GM19467 (cell line): ENCODE data around the gene NEUROG1.

Experiments
- ATAC-seq: cut with Tn5 transposase; IDR thresholded peaks from one replicate; pipeline ENCODE4 v1.9.1; 2021; ENCODE audit warnings: mild to moderate bottlenecking, moderate library complexity; ENCODE audit not compliant: unreplicated experiment

Gene NEUROG1

GRCh38 chr5:135565266-135565665, 29.5 kb upstream of the NEUROG1 start:
- ATAC-seq, result no peak

- no peak for ATAC-seq
These were observed 28.6 kb upstream of the NEUROG1 start for GRCh38 chr5:135564331-135564730.

DNA sequence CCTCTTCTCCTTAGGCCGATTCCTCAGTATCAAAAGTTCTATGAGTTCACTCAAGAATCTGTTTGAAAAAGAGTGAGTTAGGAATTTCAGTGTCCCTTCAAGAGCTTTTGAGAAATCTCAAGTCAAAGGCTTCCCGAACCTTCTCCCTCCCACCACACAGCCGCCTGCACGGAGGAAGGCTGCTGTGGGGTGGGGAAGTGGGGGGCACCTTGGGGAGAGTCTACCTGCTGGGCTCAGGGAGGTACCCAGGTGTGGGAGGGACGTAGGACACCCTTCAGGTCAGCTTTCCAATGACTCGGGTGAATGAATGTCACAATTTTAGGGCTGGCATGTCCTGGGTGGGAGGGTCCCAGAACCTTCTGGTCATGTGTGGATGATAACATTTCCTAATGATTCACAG, 25.5 kb upstream of the NEUROG1 start:
- no peak for ATAC-seq

DNA sequence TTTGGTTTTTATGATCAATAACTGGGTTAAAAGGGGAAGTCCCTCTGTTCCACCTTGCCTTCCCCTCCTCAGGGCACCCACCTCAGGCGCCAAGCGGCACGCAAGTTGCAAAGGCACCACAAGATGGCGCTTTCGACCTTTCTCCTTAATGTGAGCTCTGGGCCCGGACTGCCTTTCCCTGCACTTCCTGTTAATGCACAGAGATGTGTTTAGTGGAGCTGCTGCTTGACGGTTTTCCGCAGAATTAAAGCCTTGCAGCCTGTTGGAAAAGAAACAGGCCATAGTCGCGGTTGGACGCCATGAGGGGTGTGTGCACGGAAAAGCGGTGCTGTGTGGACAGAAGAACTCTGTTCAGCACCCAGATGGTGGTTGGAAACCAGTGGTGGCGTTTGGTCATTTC, 25.1 kb upstream of the NEUROG1 start:
- peak; percentile 95 for ATAC-seq

DNA sequence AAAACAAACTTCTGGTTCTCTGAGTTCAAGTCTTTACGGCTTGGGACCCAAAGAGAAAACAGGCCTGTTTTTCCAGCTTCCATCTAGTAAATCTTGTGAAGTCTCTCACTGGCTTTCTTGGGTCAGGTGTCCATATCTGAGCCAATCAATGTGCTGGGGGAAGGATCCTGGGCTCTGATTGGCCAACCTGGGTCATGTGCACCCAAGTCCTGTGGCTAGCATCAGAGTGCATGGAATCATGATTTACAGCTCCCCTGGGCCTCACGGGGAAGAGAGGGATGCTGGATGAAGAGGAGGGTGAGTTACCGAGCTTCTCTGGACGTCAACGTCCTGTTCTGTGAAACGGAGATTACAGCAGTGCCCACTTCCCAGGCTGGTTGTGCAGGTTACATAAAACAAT, 23.6 kb upstream of the NEUROG1 start:
- no peak for ATAC-seq

- ATAC-seq, result no peak
These were observed 21.5 kb upstream of the NEUROG1 start for GRCh38 chr5:135557076-135557838.

- ATAC-seq, result no peak
These were observed 20.9 kb upstream of the NEUROG1 start for GRCh38 chr5:135556620-135557019.

GRCh38 chr5:135555530-135555929, 19.8 kb upstream of the NEUROG1 start:
- no peak for ATAC-seq

GRCh38 chr5:135553688-135554462, 18.1 kb upstream of the NEUROG1 start:
- no peak for ATAC-seq

GRCh38 chr5:135551593-135552447, 16.1 kb upstream of the NEUROG1 start:
- peak; percentile 71 for ATAC-seq

GRCh38 chr5:135549413-135549812, 13.6 kb upstream of the NEUROG1 start:
- no peak for ATAC-seq

- ATAC-seq, result no peak
These were observed 12.0 kb upstream of the NEUROG1 start for GRCh38 chr5:135547590-135548254.

DNA sequence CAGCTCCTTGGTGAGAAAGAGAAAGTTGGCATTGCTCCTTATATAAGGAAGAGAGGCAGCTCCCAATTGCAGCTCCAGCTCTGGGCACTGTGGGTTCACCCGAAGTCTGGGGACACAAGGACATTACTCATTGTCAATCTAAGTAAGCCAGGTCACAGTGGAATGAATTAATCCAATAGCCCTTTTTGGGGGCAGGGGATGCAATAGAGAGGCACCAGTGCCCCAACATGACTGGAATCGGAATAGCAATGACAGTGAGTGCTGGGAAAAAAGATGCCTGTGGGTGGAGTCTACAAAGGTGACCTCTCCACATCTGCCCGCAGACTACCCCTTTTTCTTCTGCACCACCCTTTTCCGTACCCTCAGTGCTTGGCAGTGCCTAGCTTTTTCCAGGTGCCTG, 11.1 kb upstream of the NEUROG1 start:
- ATAC-seq, result no peak

- ATAC-seq, result no peak
These were observed 10.3 kb upstream of the NEUROG1 start for GRCh38 chr5:135546101-135546500.

DNA sequence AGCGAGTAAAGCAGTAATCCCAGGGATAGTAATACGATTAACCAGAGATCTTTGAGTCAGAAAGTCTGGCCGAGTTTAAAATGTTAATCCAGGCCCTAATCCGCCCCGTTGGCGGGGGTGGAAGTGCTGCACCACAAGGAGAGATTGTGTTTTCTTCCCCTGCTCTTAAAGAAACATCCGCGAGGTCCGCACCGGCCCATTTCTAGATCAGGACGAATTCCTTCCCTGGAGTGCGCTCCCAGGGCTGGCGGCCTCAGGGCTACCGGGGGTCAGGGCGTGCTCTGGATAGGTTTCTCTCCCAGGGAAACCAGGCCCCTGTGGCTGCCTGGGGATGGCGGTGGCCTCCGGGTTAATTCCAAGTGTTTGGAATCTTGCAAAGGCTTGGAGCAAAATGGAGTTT, 9.3 kb upstream of the NEUROG1 start:
- ATAC-seq, result no peak

- ATAC-seq, result peak; percentile 36
These were observed 7.9 kb upstream of the NEUROG1 start for GRCh38 chr5:135543485-135544304.

GRCh38 chr5:135543001-135543484, 7.3 kb upstream of the NEUROG1 start:
- no peak for ATAC-seq

- ATAC-seq, result no peak
These were observed 6.2 kb upstream of the NEUROG1 start for GRCh38 chr5:135541807-135542502.

- ATAC-seq, result no peak
These were observed 3.8 kb upstream of the NEUROG1 start for GRCh38 chr5:135539430-135540005.
